ENCODE results near the gene MYO1D. TPM values are rescaled to one million over a fixed set of nuclear protein-coding genes. Genes with fewer than 3 reads are reported as not detected.

Gene MYO1D
- total and polyA plus RNA-seq, 2 of the 13 experiments (the other 11 are each of a cell fraction or from before 2014, with no cell fraction given), result 13.2 to 17.3 TPM

DNA sequence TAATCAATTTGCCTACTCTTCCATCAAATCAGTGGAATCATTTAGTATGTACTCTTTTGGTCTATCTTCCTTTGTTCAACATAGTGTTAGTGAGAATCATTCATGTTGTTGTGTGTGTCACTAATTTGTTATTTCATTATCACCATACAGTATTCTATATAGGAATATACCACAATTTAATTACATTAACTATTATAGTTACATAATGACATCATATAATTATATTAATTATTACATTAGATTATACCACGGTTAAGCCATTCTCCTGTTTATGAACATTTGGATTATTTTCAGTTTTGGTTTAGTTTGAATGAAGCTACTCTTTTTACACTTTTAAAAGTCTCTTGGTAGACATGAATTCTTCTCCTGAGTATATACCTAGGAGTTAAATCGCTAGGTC lies 40.4 kb downstream of the MYO1D start:
- H3K9me3 ChIP-seq (ENCODE audit: low read length), result no peaks in the 10 kb centered on the region
- H3K4me3 ChIP-seq (replicated peaks in 1 of 3; ENCODE audit: insufficient read depth in 1 of 3, low read depth in 2 of 3, low read length in 3 of 3), result no peak overlapping the region
- no peaks in the 10 kb centered on the region for H3K36me3 ChIP-seq (replicated peaks in 1 of 2; ENCODE audit: control insufficient read depth in 1 of 2, insufficient read depth in 2 of 2, low read length in 2 of 2)
- no peak overlapping the region for H2AFZ ChIP-seq (ENCODE audit: low read length)
- 98% methylated on average over 2 of the region's 2 CpGs for WGBS (ENCODE audit: low lambda C conversion rate)
- CTCF ChIA-PET (ENCODE audit: low intra/inter-chr PET ratio, low total read pairs), result no interaction called here
- no peak overlapping the region for H3K9ac ChIP-seq (ENCODE audit: insufficient read depth, low read depth, low read length)
- in situ Hi-C loops (cut with HindIII; ENCODE audit: extremely low pct_ligation_motif_present, low pct_unique_long_range_greater_than_20kb) (no loop called here), intact Hi-C loops (cut with micrococcal nuclease; ENCODE audit: unreplicated experiment) (no loop called here)
- no peaks in the 10 kb centered on the region for H3K27me3 ChIP-seq (ENCODE audit: control insufficient read depth in 1 of 2, insufficient read depth in 2 of 2, low read length in 2 of 2)
- FAIRE-seq (no peak), DNase-seq (ENCODE audit: low spot score) (no peak), ATAC-seq (no peak)
- peaks cover 4% of the 10 kb centered on the region for H3K79me2 ChIP-seq (ENCODE audit: insufficient read depth, low read length)
- no peak overlapping the region for H3K27ac ChIP-seq (ENCODE audit: extremely low read length, insufficient read depth, low read length)
- H4K20me1 ChIP-seq (ENCODE audit: insufficient read depth, low read length), result no peaks in the 10 kb centered on the region
- no TSS peak for BruUV-seq (replicated peaks)
- no peak overlapping the region for H3K4me2 ChIP-seq (ENCODE audit: low read depth, low read length)
- POLR2A ChIA-PET, result no interaction called here
- H3K4me1 ChIP-seq (ENCODE audit: insufficient read depth, low read length), result peaks cover 10% of the 10 kb centered on the region; the same call in 1 of the 2 replicates
- no peak for TF ChIP-seq RFX1 (IDR thresholded peaks at IDR 0.05)
- TF ChIP-seq ATF7 (IDR thresholded peaks at IDR 0.05), result peak; percentile 57
- no peak for TF ChIP-seq ATF7 (CRISPR knock-in tag; IDR thresholded peaks at IDR 0.05)
- no peak for TF ChIP-seq ZNF567 (CRISPR knock-in tag; IDR thresholded peaks at IDR 0.05; ENCODE audit: borderline replicate concordance)
- no peak for TF ChIP-seq ZNF17 (CRISPR knock-in tag; IDR thresholded peaks at IDR 0.05)
- TF ChIP-seq ZSCAN21 (CRISPR knock-in tag; IDR thresholded peaks at IDR 0.05; ENCODE audit: borderline replicate concordance), result no peak
- no peak for TF ChIP-seq FOXJ3 (CRISPR knock-in tag; IDR thresholded peaks at IDR 0.05; ENCODE audit: borderline replicate concordance)

DNA sequence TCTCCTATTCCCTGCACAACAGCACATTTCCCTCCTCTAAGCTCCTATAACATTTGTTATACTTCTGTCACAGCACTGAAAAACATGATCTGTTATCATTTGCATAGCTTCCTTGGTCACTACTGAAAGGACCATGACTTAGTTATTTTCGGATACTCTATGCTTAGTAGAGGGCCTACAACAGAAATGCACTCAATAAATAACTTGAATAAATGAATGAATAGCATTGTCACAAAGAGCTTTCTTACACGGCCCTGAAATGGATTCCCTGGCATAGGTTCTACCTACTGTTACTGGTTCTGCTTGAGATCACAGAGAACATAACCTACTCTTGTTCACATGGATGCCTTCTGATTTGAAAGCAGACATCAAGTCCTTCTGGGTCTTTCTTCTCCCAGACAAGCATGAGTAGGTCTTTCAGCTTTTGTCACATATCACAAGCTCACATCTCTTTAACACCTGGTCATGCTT lies 41.6 kb downstream of the MYO1D start:
- WGBS (ENCODE audit: low lambda C conversion rate), result 83% methylated on average over 2 of the region's 2 CpGs
- DNase-seq (ENCODE audit: low spot score), result no peak
- Histone ChIP-seq H3K9ac (ENCODE audit: insufficient read depth, low read depth, low read length) (no peak overlapping the region), H3K4me3 (replicated peaks in 1 of 3; ENCODE audit: insufficient read depth in 1 of 3, low read depth in 2 of 3, low read length in 3 of 3) (no peak overlapping the region), H2AFZ (ENCODE audit: low read length) (no peak overlapping the region), H3K9me3 (ENCODE audit: low read length) (no peaks in the 10 kb centered on the region), H3K79me2 (ENCODE audit: insufficient read depth, low read length) (peaks cover 4% of the 10 kb centered on the region), H3K4me2 (ENCODE audit: low read depth, low read length) (no peak overlapping the region), H3K27ac (ENCODE audit: extremely low read length, insufficient read depth, low read length) (no peak overlapping the region), H4K20me1 (ENCODE audit: insufficient read depth, low read length) (no peaks in the 10 kb centered on the region), H3K4me1 (ENCODE audit: insufficient read depth, low read length) (peaks cover 12% of the 10 kb centered on the region; the same call in 1 of the 2 replicates), H3K36me3 (replicated peaks in 1 of 2; ENCODE audit: control insufficient read depth in 1 of 2, insufficient read depth in 2 of 2, low read length in 2 of 2) (no peaks in the 10 kb centered on the region), H3K27me3 (ENCODE audit: control insufficient read depth in 1 of 2, insufficient read depth in 2 of 2, low read length in 2 of 2) (no peaks in the 10 kb centered on the region)
- BruUV-seq (replicated peaks), result no TSS peak
- ChIA-PET POLR2A (interaction anchor here (0.9 kb wide), 1 partner anchor 11 kb away, joined by 3 read pairs; no protein-coding TSS in a partner anchor), CTCF (ENCODE audit: low intra/inter-chr PET ratio, low total read pairs) (no interaction called here)
- FAIRE-seq, result no peak
- intact Hi-C loops (cut with micrococcal nuclease; ENCODE audit: unreplicated experiment), result no loop called here
- no peak for ATAC-seq
- in situ Hi-C loops (cut with HindIII; ENCODE audit: extremely low pct_ligation_motif_present, low pct_unique_long_range_greater_than_20kb), result no loop called here
- no peak for TF ChIP-seq ZFP36L2 (CRISPR knock-in tag; IDR thresholded peaks at IDR 0.05)
- no peak for TF ChIP-seq STAT5B (CRISPR knock-in tag; IDR thresholded peaks at IDR 0.05)
- TF ChIP-seq ZNF883 (CRISPR knock-in tag; IDR thresholded peaks at IDR 0.05; ENCODE audit: not compliant biosample characterization), result no peak
- no peak for TF ChIP-seq SALL1 (CRISPR knock-in tag; IDR thresholded peaks at IDR 0.05)
- TF ChIP-seq, protein P1, sequence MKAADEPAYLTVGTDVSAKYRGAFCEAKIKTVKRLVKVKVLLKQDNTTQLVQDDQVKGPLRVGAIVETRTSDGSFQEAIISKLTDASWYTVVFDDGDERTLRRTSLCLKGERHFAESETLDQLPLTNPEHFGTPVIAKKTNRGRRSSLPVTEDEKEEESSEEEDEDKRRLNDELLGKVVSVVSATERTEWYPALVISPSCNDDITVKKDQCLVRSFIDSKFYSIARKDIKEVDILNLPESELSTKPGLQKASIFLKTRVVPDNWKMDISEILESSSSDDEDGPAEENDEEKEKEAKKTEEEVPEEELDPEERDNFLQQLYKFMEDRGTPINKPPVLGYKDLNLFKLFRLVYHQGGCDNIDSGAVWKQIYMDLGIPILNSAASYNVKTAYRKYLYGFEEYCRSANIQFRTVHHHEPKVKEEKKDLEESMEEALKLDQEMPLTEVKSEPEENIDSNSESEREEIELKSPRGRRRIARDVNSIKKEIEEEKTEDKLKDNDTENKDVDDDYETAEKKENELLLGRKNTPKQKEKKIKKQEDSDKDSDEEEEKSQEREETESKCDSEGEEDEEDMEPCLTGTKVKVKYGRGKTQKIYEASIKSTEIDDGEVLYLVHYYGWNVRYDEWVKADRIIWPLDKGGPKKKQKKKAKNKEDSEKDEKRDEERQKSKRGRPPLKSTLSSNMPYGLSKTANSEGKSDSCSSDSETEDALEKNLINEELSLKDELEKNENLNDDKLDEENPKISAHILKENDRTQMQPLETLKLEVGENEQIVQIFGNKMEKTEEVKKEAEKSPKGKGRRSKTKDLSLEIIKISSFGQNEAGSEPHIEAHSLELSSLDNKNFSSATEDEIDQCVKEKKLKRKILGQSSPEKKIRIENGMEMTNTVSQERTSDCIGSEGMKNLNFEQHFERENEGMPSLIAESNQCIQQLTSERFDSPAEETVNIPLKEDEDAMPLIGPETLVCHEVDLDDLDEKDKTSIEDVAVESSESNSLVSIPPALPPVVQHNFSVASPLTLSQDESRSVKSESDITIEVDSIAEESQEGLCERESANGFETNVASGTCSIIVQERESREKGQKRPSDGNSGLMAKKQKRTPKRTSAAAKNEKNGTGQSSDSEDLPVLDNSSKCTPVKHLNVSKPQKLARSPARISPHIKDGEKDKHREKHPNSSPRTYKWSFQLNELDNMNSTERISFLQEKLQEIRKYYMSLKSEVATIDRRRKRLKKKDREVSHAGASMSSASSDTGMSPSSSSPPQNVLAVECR (CRISPR knock-in tag; IDR thresholded peaks at IDR 0.05; ENCODE audit: borderline replicate concordance), result no peak
- TF ChIP-seq, protein P2, sequence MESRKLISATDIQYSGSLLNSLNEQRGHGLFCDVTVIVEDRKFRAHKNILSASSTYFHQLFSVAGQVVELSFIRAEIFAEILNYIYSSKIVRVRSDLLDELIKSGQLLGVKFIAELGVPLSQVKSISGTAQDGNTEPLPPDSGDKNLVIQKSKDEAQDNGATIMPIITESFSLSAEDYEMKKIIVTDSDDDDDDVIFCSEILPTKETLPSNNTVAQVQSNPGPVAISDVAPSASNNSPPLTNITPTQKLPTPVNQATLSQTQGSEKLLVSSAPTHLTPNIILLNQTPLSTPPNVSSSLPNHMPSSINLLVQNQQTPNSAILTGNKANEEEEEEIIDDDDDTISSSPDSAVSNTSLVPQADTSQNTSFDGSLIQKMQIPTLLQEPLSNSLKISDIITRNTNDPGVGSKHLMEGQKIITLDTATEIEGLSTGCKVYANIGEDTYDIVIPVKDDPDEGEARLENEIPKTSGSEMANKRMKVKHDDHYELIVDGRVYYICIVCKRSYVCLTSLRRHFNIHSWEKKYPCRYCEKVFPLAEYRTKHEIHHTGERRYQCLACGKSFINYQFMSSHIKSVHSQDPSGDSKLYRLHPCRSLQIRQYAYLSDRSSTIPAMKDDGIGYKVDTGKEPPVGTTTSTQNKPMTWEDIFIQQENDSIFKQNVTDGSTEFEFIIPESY (CRISPR knock-in tag; IDR thresholded peaks at IDR 0.05), result no peak

Data from HepG2 (cell line).